Measurements from ENCODE around the gene IGSF23. TPM values are rescaled to one million over a fixed set of nuclear protein-coding genes. Genes with fewer than 3 reads are reported as not detected.

Gene IGSF23, protein sequence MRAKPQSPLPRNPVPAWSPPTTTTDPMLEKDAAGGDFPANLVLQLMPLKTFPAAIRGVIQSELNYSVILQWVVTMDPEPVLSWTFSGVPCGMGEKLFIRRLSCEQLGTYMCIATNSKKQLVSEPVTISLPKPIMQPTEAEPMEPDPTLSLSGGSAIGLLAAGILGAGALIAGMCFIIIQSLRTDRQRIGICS
- total RNA-seq: not detected in 2 replicates

DNA sequence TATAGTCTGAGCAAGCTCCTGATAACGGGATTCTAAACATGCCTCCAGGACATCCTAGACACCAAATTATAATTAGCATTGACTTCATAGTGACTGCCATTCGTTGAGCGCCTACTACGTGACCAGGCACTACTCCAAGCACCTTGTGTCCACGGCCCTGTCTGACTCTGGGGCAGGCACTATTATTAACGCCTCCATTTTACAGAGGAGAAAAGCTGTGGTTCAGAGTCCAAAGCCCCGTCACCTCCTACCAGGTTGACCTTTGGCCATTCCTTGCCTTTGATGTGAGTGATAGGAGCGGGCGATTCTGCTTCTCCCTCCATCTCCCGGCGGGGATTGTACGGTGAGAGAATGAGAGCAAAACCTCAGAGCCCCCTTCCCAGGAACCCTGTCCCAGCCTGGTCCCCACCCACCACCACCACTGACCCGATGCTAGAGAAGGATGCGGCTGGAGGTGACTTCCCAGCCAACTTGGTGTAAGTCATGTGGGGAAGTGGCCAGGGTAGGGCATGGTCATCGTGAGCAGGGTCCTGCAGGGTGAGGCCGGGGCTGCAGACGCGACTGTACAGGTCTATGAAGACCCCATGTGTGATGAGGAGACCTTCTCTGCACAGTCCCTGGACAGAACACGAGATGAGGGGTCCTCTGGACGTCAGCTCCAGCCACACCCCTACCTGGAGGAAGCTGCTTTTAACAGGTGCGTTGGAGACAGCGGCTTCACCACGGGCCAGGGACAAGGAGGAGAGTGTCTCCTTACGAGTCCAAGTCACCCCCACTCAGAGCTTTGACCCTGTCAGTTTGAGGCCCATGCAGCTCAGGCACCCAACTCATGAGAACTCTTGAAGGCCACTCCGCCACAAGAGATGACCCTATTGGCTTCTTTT, at the start of gene IGSF23:
Gene IGSF23 (plus strand): TSS at position 269 of the 884 bp plus-strand sequence. CDS start 83 bp downstream, at position 352.
- no peaks in the 10 kb centered on the region for H3K79me2 ChIP-seq (ENCODE audit: insufficient read depth, low read length)
- no peak within 1 kb of the TSS for H3K4me3 ChIP-seq (ENCODE audit: insufficient read depth, low read length)
- H2AFZ ChIP-seq (ENCODE audit: low read length): no peak within 1 kb of the TSS
- H3K4me2 ChIP-seq (ENCODE audit: insufficient read depth, low read length): no peak within 1 kb of the TSS
- no peaks in the 10 kb centered on the region for H3K27me3 ChIP-seq (ENCODE audit: insufficient read depth, low read length)
- no peak within 1 kb of the TSS for H3K27ac ChIP-seq (ENCODE audit: low read depth, low read length)
- peaks cover 5% of the 10 kb centered on the region for H3K4me1 ChIP-seq (ENCODE audit: insufficient read depth, low read length)
- no peaks in the 10 kb centered on the region for H3K36me3 ChIP-seq (ENCODE audit: insufficient read depth, low read length)
- H4K20me1 ChIP-seq (ENCODE audit: insufficient read depth, low read length): no peaks in the 10 kb centered on the region
- DNase-seq (ENCODE audit: insufficient read length, low spot score, missing footprints): no peak
- no peaks in the 10 kb centered on the region for H3K9me3 ChIP-seq (ENCODE audit: low read depth, low read length)
- TF ChIP-seq, protein P1, sequence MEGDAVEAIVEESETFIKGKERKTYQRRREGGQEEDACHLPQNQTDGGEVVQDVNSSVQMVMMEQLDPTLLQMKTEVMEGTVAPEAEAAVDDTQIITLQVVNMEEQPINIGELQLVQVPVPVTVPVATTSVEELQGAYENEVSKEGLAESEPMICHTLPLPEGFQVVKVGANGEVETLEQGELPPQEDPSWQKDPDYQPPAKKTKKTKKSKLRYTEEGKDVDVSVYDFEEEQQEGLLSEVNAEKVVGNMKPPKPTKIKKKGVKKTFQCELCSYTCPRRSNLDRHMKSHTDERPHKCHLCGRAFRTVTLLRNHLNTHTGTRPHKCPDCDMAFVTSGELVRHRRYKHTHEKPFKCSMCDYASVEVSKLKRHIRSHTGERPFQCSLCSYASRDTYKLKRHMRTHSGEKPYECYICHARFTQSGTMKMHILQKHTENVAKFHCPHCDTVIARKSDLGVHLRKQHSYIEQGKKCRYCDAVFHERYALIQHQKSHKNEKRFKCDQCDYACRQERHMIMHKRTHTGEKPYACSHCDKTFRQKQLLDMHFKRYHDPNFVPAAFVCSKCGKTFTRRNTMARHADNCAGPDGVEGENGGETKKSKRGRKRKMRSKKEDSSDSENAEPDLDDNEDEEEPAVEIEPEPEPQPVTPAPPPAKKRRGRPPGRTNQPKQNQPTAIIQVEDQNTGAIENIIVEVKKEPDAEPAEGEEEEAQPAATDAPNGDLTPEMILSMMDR (IDR thresholded peaks at IDR 0.05; ENCODE audit: extremely low read depth, low read depth, low read length): no peak

DNA sequence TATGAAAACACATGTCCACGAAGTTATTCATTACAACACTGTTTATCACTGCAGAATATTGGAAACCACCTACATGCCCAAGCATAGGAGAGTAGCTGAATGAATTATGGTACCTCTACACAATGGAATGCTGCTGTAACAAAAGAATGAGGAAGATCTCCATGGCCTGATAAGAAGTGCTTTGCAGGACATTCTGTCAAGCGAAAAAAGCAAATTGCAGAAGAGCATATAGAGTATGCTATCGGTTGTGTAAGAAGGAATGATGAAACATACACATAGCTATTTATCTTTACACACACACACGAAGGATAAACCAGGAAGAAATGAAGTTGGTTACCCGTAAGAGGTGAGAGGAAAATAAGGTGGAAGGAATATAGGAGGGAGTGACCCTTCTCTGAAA, 46.4 kb upstream of the IGSF23 start:
- TF ChIP-seq, protein P1 (IDR thresholded peaks at IDR 0.05; ENCODE audit: extremely low read depth, low read depth, low read length): no peak

DNA sequence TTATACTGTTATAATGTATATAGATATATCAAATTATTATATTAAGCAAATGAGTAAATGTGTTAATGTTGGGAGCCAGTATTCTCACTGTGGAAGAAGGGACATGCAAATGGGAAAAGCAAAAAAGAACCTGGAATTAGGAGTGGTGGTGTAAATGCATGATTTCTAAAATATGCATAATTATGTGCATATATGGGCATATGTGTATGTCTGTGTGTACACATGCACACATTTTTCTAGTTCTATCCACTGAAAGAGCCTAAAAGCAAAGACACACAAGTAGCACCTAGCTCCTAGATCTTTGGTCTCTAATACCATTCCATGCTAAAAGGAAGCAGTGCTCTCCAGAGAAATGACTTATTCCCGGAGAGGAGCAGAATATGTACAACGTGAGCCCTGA, 45.6 kb upstream of the IGSF23 start:
- Histone ChIP-seq H3K4me1 (ENCODE audit: insufficient read depth, low read length) (no peaks in the 10 kb centered on the region), H3K27me3 (ENCODE audit: insufficient read depth, low read length) (peaks cover 18% of the 10 kb centered on the region), H3K27ac (ENCODE audit: low read depth, low read length) (no peak overlapping the region), H3K4me2 (ENCODE audit: insufficient read depth, low read length) (no peak overlapping the region), H3K79me2 (ENCODE audit: insufficient read depth, low read length) (no peaks in the 10 kb centered on the region), H3K4me3 (ENCODE audit: insufficient read depth, low read length) (no peak overlapping the region), H3K9me3 (ENCODE audit: low read depth, low read length) (no peaks in the 10 kb centered on the region), H4K20me1 (ENCODE audit: insufficient read depth, low read length) (no peaks in the 10 kb centered on the region), H2AFZ (ENCODE audit: low read length) (no peak overlapping the region), H3K36me3 (ENCODE audit: insufficient read depth, low read length) (no peaks in the 10 kb centered on the region)
- no peak for DNase-seq (ENCODE audit: insufficient read length, low spot score, missing footprints)
- TF ChIP-seq, protein P1 (IDR thresholded peaks at IDR 0.05; ENCODE audit: extremely low read depth, low read depth, low read length): no peak

More for the DNA sequence above, 46.4 kb upstream of the IGSF23 start:
- DNase-seq (ENCODE audit: insufficient read length, low spot score, missing footprints): no peak
- no peak overlapping the region for H2AFZ ChIP-seq (ENCODE audit: low read length)
- no peak overlapping the region for H3K4me3 ChIP-seq (ENCODE audit: insufficient read depth, low read length)
- H4K20me1 ChIP-seq (ENCODE audit: insufficient read depth, low read length): no peaks in the 10 kb centered on the region
- H3K36me3 ChIP-seq (ENCODE audit: insufficient read depth, low read length): no peaks in the 10 kb centered on the region
- H3K4me1 ChIP-seq (ENCODE audit: insufficient read depth, low read length): no peaks in the 10 kb centered on the region
- no peak overlapping the region for H3K4me2 ChIP-seq (ENCODE audit: insufficient read depth, low read length)
- H3K27ac ChIP-seq (ENCODE audit: low read depth, low read length): no peak overlapping the region
- no peaks in the 10 kb centered on the region for H3K79me2 ChIP-seq (ENCODE audit: insufficient read depth, low read length)
- H3K27me3 ChIP-seq (ENCODE audit: insufficient read depth, low read length): peaks cover 21% of the 10 kb centered on the region
- H3K9me3 ChIP-seq (ENCODE audit: low read depth, low read length): no peaks in the 10 kb centered on the region

DNA sequence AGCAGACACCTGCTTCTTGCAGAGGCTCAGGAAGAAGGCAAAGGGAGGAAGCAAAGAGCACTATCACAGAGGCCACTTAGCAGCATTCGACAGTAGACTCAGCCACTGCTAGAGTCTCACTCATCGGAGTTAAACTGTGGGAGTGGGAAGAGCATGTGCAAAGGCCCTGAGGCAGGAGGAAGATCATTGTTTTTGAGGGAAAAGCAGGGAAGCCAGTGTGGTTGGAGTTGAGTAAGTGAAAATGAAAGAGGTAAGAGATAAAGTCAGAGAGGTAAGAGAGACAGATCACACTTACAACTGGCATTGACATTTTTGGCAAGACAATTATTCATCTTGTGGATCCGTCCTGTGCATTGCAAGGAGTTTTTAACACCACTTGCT, 42.8 kb upstream of the IGSF23 start:
- no peak overlapping the region for H3K4me3 ChIP-seq (ENCODE audit: insufficient read depth, low read length)
- no peak overlapping the region for H2AFZ ChIP-seq (ENCODE audit: low read length)
- H4K20me1 ChIP-seq (ENCODE audit: insufficient read depth, low read length): no peaks in the 10 kb centered on the region
- H3K27ac ChIP-seq (ENCODE audit: low read depth, low read length): no peak overlapping the region
- H3K79me2 ChIP-seq (ENCODE audit: insufficient read depth, low read length): no peaks in the 10 kb centered on the region
- TF ChIP-seq, protein P1 (IDR thresholded peaks at IDR 0.05; ENCODE audit: extremely low read depth, low read depth, low read length): no peak
- peaks cover 18% of the 10 kb centered on the region for H3K27me3 ChIP-seq (ENCODE audit: insufficient read depth, low read length)
- no peaks in the 10 kb centered on the region for H3K36me3 ChIP-seq (ENCODE audit: insufficient read depth, low read length)
- H3K4me2 ChIP-seq (ENCODE audit: insufficient read depth, low read length): no peak overlapping the region
- no peaks in the 10 kb centered on the region for H3K9me3 ChIP-seq (ENCODE audit: low read depth, low read length)
- H3K4me1 ChIP-seq (ENCODE audit: insufficient read depth, low read length): no peaks in the 10 kb centered on the region
- DNase-seq (ENCODE audit: insufficient read length, low spot score, missing footprints): no peak
